Osteoblast (primary cell): ENCODE data around the gene NPL. TPM values are rescaled to one million over a fixed set of nuclear protein-coding genes. Genes with fewer than 3 reads are reported as not detected.

Experiments
- DNase-seq: peaks from one replicate; pipeline ENCODE4 v3.0.0; 2011; ENCODE audit warnings: low spot score, mixed read lengths; ENCODE audit not compliant: insufficient read length; ENCODE audit errors: missing footprints
- H2AFZ ChIP-seq: 2 replicates; pipeline ENCODE4 v1.6.0; 2011; ENCODE audit warnings: mild to moderate bottlenecking, low read length
- H3K27ac ChIP-seq: 2 replicates; pipeline ENCODE4 v1.5.1; 2011; ENCODE audit warnings: mild to moderate bottlenecking, low read depth, low read length, moderate library complexity
- H3K27me3 ChIP-seq: 2 replicates; pipeline ENCODE4 v1.6.0; 2012; ENCODE audit warnings: mild to moderate bottlenecking, control low read depth, inconsistent platforms, low read length, moderate library complexity; ENCODE audit not compliant: insufficient read depth
- H3K36me3 ChIP-seq: 2 replicates; pipeline ENCODE4 v1.5.1; 2011; ENCODE audit warnings: mild to moderate bottlenecking, low read length, control low read depth, moderate library complexity; ENCODE audit not compliant: insufficient read depth
- H3K4me1 ChIP-seq: 2 replicates; pipeline ENCODE4 v1.5.1; 2011; ENCODE audit warnings: mild to moderate bottlenecking, low read length, control low read depth, moderate library complexity; ENCODE audit not compliant: insufficient read depth
- H3K4me2 ChIP-seq: 2 replicates; pipeline ENCODE4 v1.6.0; 2011; ENCODE audit warnings: mild to moderate bottlenecking, low read length; ENCODE audit not compliant: insufficient read depth
- H3K4me3 ChIP-seq: fragments of 200-600 bp; sonication (generic); 3 replicates; pipeline ENCODE4 v1.5.1; 2012; ENCODE audit warnings: mild to moderate bottlenecking, low read length, inconsistent platforms; ENCODE audit not compliant: insufficient read depth
- H3K79me2 ChIP-seq: 2 replicates; pipeline ENCODE4 v1.6.0; 2012; ENCODE audit warnings: mild to moderate bottlenecking, low read length, control low read depth, inconsistent platforms; ENCODE audit not compliant: insufficient read depth
- H3K9me3 ChIP-seq: 2 replicates; pipeline ENCODE4 v1.5.1; 2011; ENCODE audit warnings: low read depth, low read length, control low read depth
- H4K20me1 ChIP-seq: 2 replicates; pipeline ENCODE4 v1.6.0; 2012; ENCODE audit warnings: mild to moderate bottlenecking, low read length, control low read depth; ENCODE audit not compliant: insufficient read depth
- CTCF ChIP-seq: IDR thresholded peaks from 2 replicates; pipeline ENCODE4 v1.5.1; 2011; ENCODE audit warnings: mild to moderate bottlenecking, low read depth, low read length, moderate library complexity; ENCODE audit errors: extremely low read depth
- total RNA-seq: library from RNA; depleted of rRNA; stranded (reverse); fragments of >200 nt; gene quantifications from 2 replicates; pipeline ENCODE4 v1.2.3, GENCODE V29; 2012

NPL gene
- total RNA-seq, 1 donor, result 2.5 TPM

DNA sequence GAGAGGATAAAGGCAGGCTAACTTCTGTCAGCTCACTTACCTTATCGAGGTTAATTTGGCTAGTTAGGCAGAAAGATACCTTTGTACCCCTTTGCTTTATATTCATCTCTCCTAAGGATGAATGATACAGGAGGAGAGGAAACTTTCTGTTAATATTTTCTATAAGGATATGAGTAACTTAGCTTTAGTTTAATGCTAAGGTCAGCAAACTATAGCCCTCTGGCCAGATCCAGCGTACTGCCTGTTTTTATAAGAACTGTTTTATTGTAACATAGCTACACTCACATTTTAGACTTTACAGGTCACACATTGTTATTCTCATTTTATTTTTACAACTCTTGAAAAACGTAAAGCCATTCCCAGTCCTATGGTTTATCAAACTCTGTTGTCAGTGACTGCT lies 67.6 kb downstream of the NPL start:
- H3K4me2 ChIP-seq, result no peak overlapping the region
- no peaks in the 10 kb centered on the region for H3K4me1 ChIP-seq
- H2AFZ ChIP-seq, result no peak overlapping the region
- no peak overlapping the region for H3K27ac ChIP-seq
- no peaks in the 10 kb centered on the region for H3K9me3 ChIP-seq
- H3K4me3 ChIP-seq, result no peak overlapping the region
- H3K27me3 ChIP-seq, result no peaks in the 10 kb centered on the region
- H4K20me1 ChIP-seq, result peaks cover 22% of the 10 kb centered on the region
- peak; percentile 22 for DNase-seq
- no peak for TF ChIP-seq CTCF
- H3K79me2 ChIP-seq, result peaks cover 59% of the 10 kb centered on the region
- peaks cover 98% of the 10 kb centered on the region for H3K36me3 ChIP-seq

DNA sequence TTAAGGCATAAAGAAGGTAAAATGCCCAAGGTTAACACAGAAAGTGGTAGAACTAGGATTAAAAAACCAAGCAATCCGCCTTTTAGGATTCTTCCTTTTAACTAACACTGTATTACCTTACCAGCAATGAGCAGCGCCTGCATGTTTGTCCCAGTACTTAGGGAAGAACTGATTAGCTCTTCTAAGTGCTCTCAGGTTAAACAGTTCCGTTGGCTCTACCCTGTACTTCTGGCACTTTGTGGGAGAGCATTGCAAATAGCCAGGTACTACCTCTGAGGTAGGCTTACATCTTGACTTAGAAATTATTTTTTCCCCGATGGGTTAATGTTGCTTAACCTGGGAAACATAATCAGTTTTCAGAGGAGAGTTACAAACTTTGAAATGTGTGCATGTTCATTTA lies 71.1 kb downstream of the NPL start:
- peaks cover 44% of the 10 kb centered on the region for H3K79me2 ChIP-seq
- peaks cover 94% of the 10 kb centered on the region for H3K36me3 ChIP-seq
- no peak overlapping the region for H2AFZ ChIP-seq
- H4K20me1 ChIP-seq, result peaks cover 8% of the 10 kb centered on the region
- no peak overlapping the region for H3K4me3 ChIP-seq
- no peak overlapping the region for H3K27ac ChIP-seq
- no peak for DNase-seq
- H3K27me3 ChIP-seq, result no peaks in the 10 kb centered on the region
- TF ChIP-seq CTCF, result no peak
- no peaks in the 10 kb centered on the region for H3K9me3 ChIP-seq
- no peak overlapping the region for H3K4me2 ChIP-seq
- H3K4me1 ChIP-seq, result no peaks in the 10 kb centered on the region

GRCh38 chr1:182861994-182862393 lies 72.4 kb downstream of the NPL start:
- H3K27me3 ChIP-seq, result no peaks in the 10 kb centered on the region
- H3K27ac ChIP-seq, result peak overlapping the region; percentile 10
- no peak for DNase-seq
- TF ChIP-seq CTCF, result no peak
- no peak overlapping the region for H3K4me3 ChIP-seq
- H3K79me2 ChIP-seq, result peaks cover 41% of the 10 kb centered on the region
- no peak overlapping the region for H3K4me2 ChIP-seq
- peaks cover 8% of the 10 kb centered on the region for H4K20me1 ChIP-seq
- H2AFZ ChIP-seq, result no peak overlapping the region
- no peaks in the 10 kb centered on the region for H3K4me1 ChIP-seq
- H3K36me3 ChIP-seq, result peaks cover 94% of the 10 kb centered on the region
- no peaks in the 10 kb centered on the region for H3K9me3 ChIP-seq

GRCh38 chr1:182862827-182863226 lies 73.3 kb downstream of the NPL start:
- no peak overlapping the region for H3K4me3 ChIP-seq
- H3K4me2 ChIP-seq, result no peak overlapping the region
- H3K36me3 ChIP-seq, result peaks cover 94% of the 10 kb centered on the region
- peak overlapping the region; percentile 10 for H3K27ac ChIP-seq
- no peak for TF ChIP-seq CTCF
- H3K9me3 ChIP-seq, result no peaks in the 10 kb centered on the region
- no peaks in the 10 kb centered on the region for H3K4me1 ChIP-seq
- H3K79me2 ChIP-seq, result peaks cover 39% of the 10 kb centered on the region
- no peak overlapping the region for H2AFZ ChIP-seq
- H3K27me3 ChIP-seq, result no peaks in the 10 kb centered on the region
- H4K20me1 ChIP-seq, result peaks cover 8% of the 10 kb centered on the region
- no peak for DNase-seq
